Measurements from ENCODE around the gene UBE2N.
"Not testable (repeated sequence)": the region's sequence is repeated elsewhere in the genome, so short reads cannot be mapped to it uniquely, and the experiment has no call there.

The UBE2N gene

DNA sequence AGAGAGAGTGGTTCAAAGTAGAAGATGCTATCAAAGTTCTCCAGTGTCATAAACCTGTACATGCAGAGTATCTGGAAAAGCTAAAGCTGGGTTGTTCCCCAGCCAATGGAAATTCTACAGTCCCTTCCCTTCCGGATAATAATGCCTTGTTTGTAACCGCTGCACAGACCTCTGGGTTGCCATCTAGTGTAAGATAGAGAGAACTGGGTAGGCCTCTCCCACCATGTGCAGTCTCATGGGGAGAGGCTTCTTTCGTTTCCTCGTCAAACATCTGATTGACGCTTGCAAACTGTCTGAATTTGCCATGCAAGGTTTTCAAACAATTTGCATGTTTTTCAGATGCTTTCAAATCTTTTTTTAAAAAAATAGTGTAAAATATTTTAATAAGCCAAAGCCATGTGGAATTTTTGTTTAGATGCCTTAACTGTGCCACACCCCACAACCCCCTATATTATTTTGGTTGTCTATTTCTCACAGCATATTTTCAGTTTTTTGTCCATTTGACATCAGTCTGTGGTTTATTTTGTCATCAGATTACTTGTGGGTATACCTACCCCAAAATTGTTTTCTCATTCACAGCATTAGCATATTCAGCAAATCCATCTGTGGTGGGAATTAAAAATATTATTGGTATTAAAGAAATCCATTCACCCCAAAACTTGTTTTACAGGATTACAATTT lies 42.4 kb downstream of the UBE2N start:
- H3K27me3 ChIP-seq (ENCODE audit: insufficient read depth, low read length); H3K4me3 ChIP-seq (ENCODE audit: low read length); H3K4me1 ChIP-seq (ENCODE audit: insufficient read depth, low read length); H2AFZ ChIP-seq (ENCODE audit: low read depth, low read length); H3K9me3 ChIP-seq (ENCODE audit: low read length): not testable (repeated sequence)
- peaks cover 34% of the 10 kb centered on the region for H3K36me3 ChIP-seq (ENCODE audit: insufficient read depth, low read length)

DNA sequence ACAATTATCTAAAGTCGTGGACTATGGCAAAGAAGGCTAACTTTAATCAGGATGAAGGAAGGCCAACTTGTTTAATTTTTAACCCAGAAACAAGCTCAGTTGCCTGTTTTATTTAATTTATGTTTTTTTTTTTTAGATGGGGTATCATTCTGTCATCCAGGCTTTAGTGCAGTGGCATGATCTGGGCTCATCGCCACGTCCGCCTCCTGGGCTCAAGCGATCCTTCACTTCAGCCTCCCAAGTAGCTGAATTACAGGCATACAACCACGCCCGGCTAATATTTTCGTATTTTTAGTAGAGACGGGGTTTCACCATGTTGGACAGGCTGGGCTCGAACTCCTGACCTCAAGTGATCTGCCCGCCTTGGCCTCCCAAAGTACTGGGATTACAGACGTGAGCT lies 44.3 kb downstream of the UBE2N start:
- Histone ChIP-seq H2AFZ (ENCODE audit: low read depth, low read length) (no peak overlapping the region), H3K4me1 (ENCODE audit: insufficient read depth, low read length) (no peaks in the 10 kb centered on the region), H3K36me3 (ENCODE audit: insufficient read depth, low read length) (peaks cover 33% of the 10 kb centered on the region), H3K27me3 (ENCODE audit: insufficient read depth, low read length) (no peaks in the 10 kb centered on the region), H3K9me3 (ENCODE audit: low read length) (no peaks in the 10 kb centered on the region), H3K4me3 (ENCODE audit: low read length) (no peak overlapping the region)

- Histone ChIP-seq H3K4me3 (ENCODE audit: low read length) (no peak overlapping the region), H3K4me1 (ENCODE audit: insufficient read depth, low read length) (no peaks in the 10 kb centered on the region), H3K36me3 (ENCODE audit: insufficient read depth, low read length) (peaks cover 25% of the 10 kb centered on the region), H3K27me3 (ENCODE audit: insufficient read depth, low read length) (no peaks in the 10 kb centered on the region), H3K9me3 (ENCODE audit: low read length) (no peaks in the 10 kb centered on the region), H2AFZ (ENCODE audit: low read depth, low read length) (no peak overlapping the region)
Measured at GRCh38 chr12:93393425-93393824, 48.3 kb downstream of the UBE2N start.

- H3K4me1 ChIP-seq (ENCODE audit: insufficient read depth, low read length), result no peaks in the 10 kb centered on the region
- no peaks in the 10 kb centered on the region for H3K27me3 ChIP-seq (ENCODE audit: insufficient read depth, low read length)
- H3K9me3 ChIP-seq (ENCODE audit: low read length), result no peaks in the 10 kb centered on the region
- H2AFZ ChIP-seq (ENCODE audit: low read depth, low read length), result no peak overlapping the region
- peaks cover 5% of the 10 kb centered on the region for H3K36me3 ChIP-seq (ENCODE audit: insufficient read depth, low read length)
- H3K4me3 ChIP-seq (ENCODE audit: low read length), result no peak overlapping the region
Measured at GRCh38 chr12:93390549-93391297, 51.0 kb downstream of the UBE2N start.

GRCh38 chr12:93390031-93390430 lies 51.7 kb downstream of the UBE2N start:
- peaks cover 5% of the 10 kb centered on the region for H3K36me3 ChIP-seq (ENCODE audit: insufficient read depth, low read length)
- H3K27me3 ChIP-seq (ENCODE audit: insufficient read depth, low read length), result no peaks in the 10 kb centered on the region
- H3K9me3 ChIP-seq (ENCODE audit: low read length), result no peaks in the 10 kb centered on the region
- H2AFZ ChIP-seq (ENCODE audit: low read depth, low read length), result no peak overlapping the region
- H3K4me3 ChIP-seq (ENCODE audit: low read length), result no peak overlapping the region
- no peaks in the 10 kb centered on the region for H3K4me1 ChIP-seq (ENCODE audit: insufficient read depth, low read length)

DNA sequence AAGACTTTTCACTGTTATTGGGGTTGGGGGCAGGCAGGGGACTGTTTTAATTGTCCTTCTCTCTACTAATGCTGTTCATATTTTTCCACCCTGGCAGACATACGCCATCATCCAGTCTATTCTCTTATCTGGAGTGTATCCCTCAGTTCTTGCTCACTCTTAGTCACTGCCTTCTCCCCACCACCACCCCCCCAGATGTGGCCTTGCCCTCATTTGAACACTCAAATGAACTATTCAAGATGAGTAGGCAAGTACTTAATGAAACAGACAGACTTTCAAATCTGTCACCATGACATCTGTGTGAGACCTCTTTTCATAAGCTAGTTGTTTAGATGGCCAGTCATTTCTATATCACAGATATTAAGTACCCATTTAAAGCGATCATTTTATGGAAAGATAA lies 54.0 kb downstream of the UBE2N start:
- H2AFZ ChIP-seq (ENCODE audit: low read depth, low read length), result no peak overlapping the region
- no peaks in the 10 kb centered on the region for H3K9me3 ChIP-seq (ENCODE audit: low read length)
- no peak overlapping the region for H3K4me3 ChIP-seq (ENCODE audit: low read length)
- no peaks in the 10 kb centered on the region for H3K27me3 ChIP-seq (ENCODE audit: insufficient read depth, low read length)
- H3K36me3 ChIP-seq (ENCODE audit: insufficient read depth, low read length), result peaks cover 3% of the 10 kb centered on the region
- H3K4me1 ChIP-seq (ENCODE audit: insufficient read depth, low read length), result no peaks in the 10 kb centered on the region

DNA sequence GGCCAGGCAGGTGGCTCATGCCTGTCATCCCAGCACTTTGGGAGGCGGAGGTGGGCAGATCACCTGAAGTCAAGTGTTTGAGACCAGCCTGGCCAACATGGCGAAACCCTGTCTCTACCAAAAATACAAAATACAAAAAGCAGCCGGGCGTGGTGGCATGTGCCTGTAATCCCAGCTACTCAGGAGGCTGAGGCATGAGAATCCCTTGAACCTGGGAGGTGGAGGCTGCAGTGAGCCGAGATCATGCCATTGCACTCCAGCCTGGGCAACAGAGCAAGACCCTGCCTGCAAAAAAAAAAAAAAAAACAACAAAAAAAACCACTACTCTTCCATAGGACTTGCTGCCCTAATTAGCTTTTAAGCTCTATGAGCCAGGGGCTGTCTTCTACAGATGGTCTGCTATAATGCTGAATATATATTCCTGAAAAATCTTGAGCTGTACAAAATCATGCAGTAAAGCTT lies 59.7 kb downstream of the UBE2N start:
- H3K4me1 ChIP-seq (ENCODE audit: insufficient read depth, low read length), result peaks cover 17% of the 10 kb centered on the region
- not testable (repeated sequence) for H3K4me3 ChIP-seq (ENCODE audit: low read length); H3K9me3 ChIP-seq (ENCODE audit: low read length); H3K36me3 ChIP-seq (ENCODE audit: insufficient read depth, low read length); H3K27me3 ChIP-seq (ENCODE audit: insufficient read depth, low read length); H2AFZ ChIP-seq (ENCODE audit: low read depth, low read length)

DNA sequence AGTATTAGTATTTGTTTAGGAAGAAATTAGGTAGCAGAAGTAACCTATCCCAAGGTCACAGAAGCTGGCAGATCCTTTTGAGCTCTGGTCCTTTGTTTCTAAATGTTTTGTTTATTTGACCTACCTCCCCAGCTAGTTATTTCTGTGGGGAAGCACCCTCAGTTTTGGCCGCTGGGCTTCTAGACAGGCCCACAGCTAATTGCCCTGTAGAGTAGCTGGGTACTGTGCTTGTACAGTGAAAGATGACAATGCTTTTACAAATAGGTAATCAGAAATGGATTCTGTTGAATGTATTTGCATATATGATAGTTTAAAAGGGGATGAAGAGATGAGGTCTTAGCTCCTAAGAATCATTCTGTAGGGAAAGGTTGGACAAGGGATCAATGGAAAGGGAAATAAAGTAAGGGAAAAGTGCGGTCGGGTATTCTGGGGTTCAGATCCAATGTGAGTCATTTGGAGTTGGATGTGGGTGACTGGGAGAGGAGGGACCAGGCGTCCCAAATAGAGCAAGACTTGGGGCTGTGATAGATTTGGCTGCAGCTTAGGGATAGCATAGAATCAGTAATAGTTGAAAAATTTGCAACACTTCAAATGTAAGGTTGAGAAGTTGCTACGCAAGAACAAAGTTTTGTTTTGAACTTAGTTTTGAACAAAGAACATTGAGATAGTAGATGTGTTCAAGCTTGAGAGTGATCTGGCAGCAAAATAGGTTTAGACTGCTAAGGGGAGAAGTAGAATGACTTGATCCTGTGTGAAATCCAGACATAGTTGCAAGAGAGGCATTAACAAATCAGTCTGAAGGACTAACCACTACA lies 60.4 kb downstream of the UBE2N start:
- H3K4me1 ChIP-seq (ENCODE audit: insufficient read depth, low read length), result peaks cover 23% of the 10 kb centered on the region
- H2AFZ ChIP-seq (ENCODE audit: low read depth, low read length), result no peak overlapping the region
- no peaks in the 10 kb centered on the region for H3K27me3 ChIP-seq (ENCODE audit: insufficient read depth, low read length)
- peak overlapping the region; percentile 70 for H3K4me3 ChIP-seq (ENCODE audit: low read length)
- H3K9me3 ChIP-seq (ENCODE audit: low read length), result no peaks in the 10 kb centered on the region
- H3K36me3 ChIP-seq (ENCODE audit: insufficient read depth, low read length), result no peaks in the 10 kb centered on the region

DNA sequence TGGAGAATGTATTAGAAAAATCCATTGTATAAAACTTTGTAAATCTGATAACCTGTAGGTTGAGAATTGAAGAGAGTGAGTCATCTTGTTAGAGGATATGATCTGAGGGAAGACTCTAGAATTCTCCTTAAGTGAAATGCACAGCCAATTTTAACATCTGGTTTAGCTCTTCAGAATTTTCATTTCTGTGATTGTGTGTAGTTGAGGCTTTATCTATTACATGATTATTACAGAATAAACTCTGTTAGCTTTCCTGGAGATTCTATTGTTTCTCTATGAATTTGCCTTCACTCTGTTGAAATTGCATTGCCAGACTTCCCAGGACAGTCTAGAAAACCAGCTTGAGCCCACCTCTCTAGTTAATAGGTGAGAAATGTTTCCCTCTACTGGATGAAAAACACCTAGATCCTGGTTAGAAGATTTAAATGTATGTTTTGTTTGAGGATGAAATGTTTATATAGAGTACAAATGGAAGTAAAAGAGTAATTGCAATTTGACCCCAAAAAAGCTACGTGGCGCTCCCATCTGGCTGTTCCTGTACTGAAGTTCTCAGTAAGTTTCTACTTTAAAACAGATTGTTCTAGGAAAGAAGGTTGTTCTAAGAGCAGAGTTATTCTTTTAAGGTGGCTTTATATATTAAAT lies 61.1 kb downstream of the UBE2N start:
- H3K36me3 ChIP-seq (ENCODE audit: insufficient read depth, low read length), result no peaks in the 10 kb centered on the region

DNA sequence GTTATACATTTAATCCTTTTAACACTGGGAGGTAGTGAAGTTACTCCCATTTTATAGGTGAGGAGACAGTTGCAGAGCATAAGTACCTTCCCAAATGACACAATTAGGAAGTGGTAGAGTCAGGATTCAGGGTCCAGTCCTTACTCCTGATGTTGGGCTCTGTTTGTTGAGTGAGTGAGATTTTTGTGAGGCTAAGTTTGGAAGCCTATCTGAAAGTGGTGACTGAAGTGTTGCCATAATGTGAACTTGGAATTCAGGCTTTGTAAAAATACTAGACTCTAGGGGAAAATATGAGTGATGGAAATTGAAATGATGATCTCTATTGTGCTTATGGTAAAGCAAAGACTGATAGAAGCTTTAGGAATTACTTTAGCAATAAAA lies 61.8 kb downstream of the UBE2N start:
- H3K36me3 ChIP-seq (ENCODE audit: insufficient read depth, low read length), result no peaks in the 10 kb centered on the region
- peaks cover 29% of the 10 kb centered on the region for H3K4me1 ChIP-seq (ENCODE audit: insufficient read depth, low read length)
- no peak overlapping the region for H2AFZ ChIP-seq (ENCODE audit: low read depth, low read length)
- H3K27me3 ChIP-seq (ENCODE audit: insufficient read depth, low read length), result no peaks in the 10 kb centered on the region
- no peaks in the 10 kb centered on the region for H3K9me3 ChIP-seq (ENCODE audit: low read length)
- H3K4me3 ChIP-seq (ENCODE audit: low read length), result peak overlapping the region; percentile 70

More for the DNA sequence above, 61.1 kb downstream of the UBE2N start:
- H3K4me1 ChIP-seq (ENCODE audit: insufficient read depth, low read length), result peaks cover 29% of the 10 kb centered on the region
- H2AFZ ChIP-seq (ENCODE audit: low read depth, low read length), result no peak overlapping the region
- H3K4me3 ChIP-seq (ENCODE audit: low read length), result peak overlapping the region; percentile 70
- H3K9me3 ChIP-seq (ENCODE audit: low read length), result no peaks in the 10 kb centered on the region
- H3K27me3 ChIP-seq (ENCODE audit: insufficient read depth, low read length), result no peaks in the 10 kb centered on the region

- no peaks in the 10 kb centered on the region for H3K9me3 ChIP-seq (ENCODE audit: low read length)
- peak overlapping the region; percentile 23 for H2AFZ ChIP-seq (ENCODE audit: low read depth, low read length)
- H3K4me3 ChIP-seq (ENCODE audit: low read length), result peak overlapping the region; percentile 70
- peaks cover 29% of the 10 kb centered on the region for H3K4me1 ChIP-seq (ENCODE audit: insufficient read depth, low read length)
- H3K36me3 ChIP-seq (ENCODE audit: insufficient read depth, low read length), result no peaks in the 10 kb centered on the region
- no peaks in the 10 kb centered on the region for H3K27me3 ChIP-seq (ENCODE audit: insufficient read depth, low read length)
Measured at GRCh38 chr12:93379326-93379980, 62.3 kb downstream of the UBE2N start.

- peak overlapping the region; percentile 70 for H3K4me3 ChIP-seq (ENCODE audit: low read length)
- H3K27me3 ChIP-seq (ENCODE audit: insufficient read depth, low read length), result no peaks in the 10 kb centered on the region
- peaks cover 33% of the 10 kb centered on the region for H3K4me1 ChIP-seq (ENCODE audit: insufficient read depth, low read length)
- no peaks in the 10 kb centered on the region for H3K36me3 ChIP-seq (ENCODE audit: insufficient read depth, low read length)
- peak overlapping the region; percentile 23 for H2AFZ ChIP-seq (ENCODE audit: low read depth, low read length)
- no peaks in the 10 kb centered on the region for H3K9me3 ChIP-seq (ENCODE audit: low read length)
Measured at GRCh38 chr12:93378998-93379325, 62.8 kb downstream of the UBE2N start.
